Uterus (tissue), 4 donors: Measurements from ENCODE around the gene PPM1F. TPM values are rescaled to one million over a fixed set of nuclear protein-coding genes. Genes with fewer than 3 reads are reported as not detected.
A peak's percentile ranks its signal among the peaks of the same experiment; 100 is the strongest.

Experiments
- DNase-seq, 2 donors: peaks; one replicate each; pipeline ENCODE4 v3.0.0-alpha.2; 2019 to 2020
- H3K27ac ChIP-seq, 2 donors: fragments of 200-600 bp; sonication (generic); 1 replicate in 1 of 2; 2 replicates in 1 of 2; pipeline ENCODE4 v1.5.1; 2016 to 2018
- H3K27me3 ChIP-seq, 2 donors: fragments of 200-600 bp; sonication (generic); one replicate each; pipeline ENCODE4 v1.5.1; 2018 to 2019; ENCODE audit warnings: control low read depth in 1 of 2
- H3K36me3 ChIP-seq, 2 donors: fragments of 200-600 bp; sonication (generic); one replicate each; pipeline ENCODE4 v1.5.1; 2019; ENCODE audit warnings: control low read depth in 1 of 2
- H3K4me1 ChIP-seq, 2 donors: fragments of 200-600 bp; sonication (generic); one replicate each; pipeline ENCODE4 v1.5.1; 2018 to 2019; ENCODE audit warnings: control low read depth in 1 of 2
- H3K4me3 ChIP-seq, 2 donors: fragments of 200-600 bp; sonication (generic); 1 replicate in 1 of 2; 2 replicates in 1 of 2; pipeline ENCODE4 v1.5.1; 2018 to 2019; ENCODE audit warnings: mild to moderate bottlenecking in 1 of 2
- H3K9me3 ChIP-seq, 2 donors: fragments of 200-600 bp; sonication (generic); one replicate each; pipeline ENCODE4 v1.5.1; 2019; ENCODE audit warnings: control low read depth in 1 of 2
- CTCF ChIP-seq, 4 experiments: fragments of 200-600 bp in 2 of 4; fragments of 450-650 bp in 2 of 4; sonication (generic) in 2 of 4; IDR thresholded peaks; one replicate each; pipeline ENCODE4 v1.5.1; 2016 to 2019; ENCODE audit warnings: antibody characterized with exemption in 4 of 4, mild to moderate bottlenecking in 2 of 4, moderate library complexity in 1 of 4
- POLR2A ChIP-seq, 2 donors: fragments of 450-650 bp; IDR thresholded peaks; one replicate each; pipeline ENCODE4 v1.6.1; 2016; ENCODE audit warnings: antibody characterized with exemption in 2 of 2, mild to moderate bottlenecking in 1 of 2, moderate library complexity in 1 of 2
- intact Hi-C: fragments of 100-400 bp; cut with DNase I; formaldehyde crosslinking; loops from one replicate; pipeline ENCODE4 v1.15.1; 2023; ENCODE audit warnings: low total_unique reads
- total RNA-seq, 4 donors: library from RNA; depleted of rRNA in 3 of 4; stranded (reverse); fragments of >200 nt in 3 of 4; gene quantifications; one replicate each; pipeline versions ENCODE4 v1.1.0 to v1.2.4, GENCODE V29; 2014 to 2023
- donor health status: DM: yes; HTN: yes; CAD: no.

The PPM1F gene
- total RNA-seq = 10 to 100 TPM; 16.2 to 67.3 (median 48.8) TPM

GRCh38 chr22:21952586-21953571, at the start of gene PPM1F:
TSS of gene PPM1F (minus strand) at chr22:21952848. CDS start at chr22:21946048, 6,800 bp downstream.
- Histone ChIP-seq H3K27ac (peak within 1 kb of the TSS; percentile 74 to 78), H3K9me3 (no peaks in the 10 kb centered on the region), H3K4me1 (peaks cover 0 to 3% of the 10 kb centered on the region in 2 donors), H3K36me3 (no peaks in the 10 kb centered on the region), H3K4me3 (peak within 1 kb of the TSS; percentile 72 to 95), H3K27me3 (no peaks in the 10 kb centered on the region)
- DNase-seq = peak; percentile 82 to 90
- TF ChIP-seq CTCF (IDR thresholded peaks at IDR 0.05) = peak; percentile 86 to 100 (median 98)
- TF ChIP-seq POLR2A (IDR thresholded peaks at IDR 0.05) = no peak
- intact Hi-C loops = loop anchor here (2.0 to 5.0 kb wide), 2 partner anchors 14 to 241 kb away; no protein-coding TSS in a partner anchor

- intact Hi-C loops = no loop called here
- TF ChIP-seq CTCF (IDR thresholded peaks at IDR 0.05) = no peak
- TF ChIP-seq POLR2A (IDR thresholded peaks at IDR 0.05) = no peak
These were observed 49.2 kb upstream of the PPM1F start for GRCh38 chr22:22001664-22002525.

GRCh38 chr22:21998595-21999247, 46.1 kb upstream of the PPM1F start:
- TF ChIP-seq CTCF (IDR thresholded peaks at IDR 0.05) = no peak
- no peak for TF ChIP-seq POLR2A (IDR thresholded peaks at IDR 0.05)
- Histone ChIP-seq H3K27me3 (no peaks in the 10 kb centered on the region), H3K9me3 (no peaks in the 10 kb centered on the region), H3K36me3 (no peaks in the 10 kb centered on the region), H3K27ac (no peak overlapping the region), H3K4me1 (no peaks in the 10 kb centered on the region), H3K4me3 (no peak overlapping the region)
- intact Hi-C loops = no loop called here
- no peak for DNase-seq

More at GRCh38 chr22:22001664-22002525, 49.2 kb upstream of the PPM1F start:
- H3K36me3 ChIP-seq = no peaks in the 10 kb centered on the region
- no peaks in the 10 kb centered on the region for H3K4me1 ChIP-seq
- H3K27ac ChIP-seq = no peak overlapping the region
- no peak for DNase-seq
- no peaks in the 10 kb centered on the region for H3K9me3 ChIP-seq
- H3K4me3 ChIP-seq = no peak overlapping the region
- no peaks in the 10 kb centered on the region for H3K27me3 ChIP-seq

- Histone ChIP-seq H3K9me3 (no peaks in the 10 kb centered on the region), H3K27ac (no peak overlapping the region), H3K4me3 (no peak overlapping the region), H3K36me3 (no peaks in the 10 kb centered on the region), H3K4me1 (no peaks in the 10 kb centered on the region), H3K27me3 (no peaks in the 10 kb centered on the region)
- intact Hi-C loops = no loop called here
- no peak for DNase-seq
- TF ChIP-seq CTCF (IDR thresholded peaks at IDR 0.05) = no peak
These were observed 43.6 kb upstream of the PPM1F start for GRCh38 chr22:21996175-21996720.
